Esophagus muscularis mucosa (tissue), 3 donors: ENCODE results near the gene DENND6A.

Experiments
- CTCF ChIP-seq, 3 experiments: fragments of 200-600 bp in 2 of 3; fragments of 450-650 bp in 1 of 3; sonication (generic) in 2 of 3; IDR thresholded peaks; one replicate each; pipeline ENCODE4 v1.5.1; 2017 to 2019; ENCODE audit warnings: antibody characterized with exemption in 3 of 3, mild to moderate bottlenecking in 2 of 3, moderate library complexity in 1 of 3
- POLR2A ChIP-seq: fragments of 450-650 bp; IDR thresholded peaks from one replicate; pipeline ENCODE4 v1.6.1; 2017; ENCODE audit warnings: antibody characterized with exemption, moderate library complexity, mild to moderate bottlenecking, low read depth

- TF ChIP-seq POLR2A (no peak), CTCF (IDR thresholded peaks at IDR 0.05) (no peak)
Measured at GRCh38 chr3:57659004-57659673, 33.7 kb downstream of the DENND6A start.
